HEK293 (cell line): ENCODE measurements around the gene NAV2.

Experiments
- PATZ1 ChIP-seq: fragments of 450-650 bp; formaldehyde crosslinking; IDR thresholded peaks from 2 replicates; pipeline ENCODE4 v1.5.1; 2016; ENCODE audit warnings: missing biosample characterization, missing genetic modification characterization
- ZNF362 ChIP-seq: fragments of 450-650 bp; formaldehyde crosslinking; IDR thresholded peaks from 2 replicates; pipeline ENCODE4 v1.5.1; 2016; ENCODE audit warnings: missing biosample characterization, missing genetic modification characterization

- TF ChIP-seq PATZ1 = no peak
- TF ChIP-seq ZNF362 (tag by site-specific recombination) = no peak
These were observed 451.3 kb downstream of the NAV2 start for GRCh38 chr11:20163783-20164481.
